SH-SY5Y (cell line): Measurements from ENCODE around the gene CTSZ.

Source experiments
- GATA2 ChIP-seq: IDR thresholded peaks from 2 replicates; pipeline ENCODE4 v1.6.1; 2011; ENCODE audit warnings: mild to moderate bottlenecking, low read depth, low read length
- GATA3 ChIP-seq: IDR thresholded peaks from 2 replicates; pipeline ENCODE4 v1.6.1; 2011; ENCODE audit warnings: low read depth, mild to moderate bottlenecking, low read length, moderate library complexity

The CTSZ gene

DNA sequence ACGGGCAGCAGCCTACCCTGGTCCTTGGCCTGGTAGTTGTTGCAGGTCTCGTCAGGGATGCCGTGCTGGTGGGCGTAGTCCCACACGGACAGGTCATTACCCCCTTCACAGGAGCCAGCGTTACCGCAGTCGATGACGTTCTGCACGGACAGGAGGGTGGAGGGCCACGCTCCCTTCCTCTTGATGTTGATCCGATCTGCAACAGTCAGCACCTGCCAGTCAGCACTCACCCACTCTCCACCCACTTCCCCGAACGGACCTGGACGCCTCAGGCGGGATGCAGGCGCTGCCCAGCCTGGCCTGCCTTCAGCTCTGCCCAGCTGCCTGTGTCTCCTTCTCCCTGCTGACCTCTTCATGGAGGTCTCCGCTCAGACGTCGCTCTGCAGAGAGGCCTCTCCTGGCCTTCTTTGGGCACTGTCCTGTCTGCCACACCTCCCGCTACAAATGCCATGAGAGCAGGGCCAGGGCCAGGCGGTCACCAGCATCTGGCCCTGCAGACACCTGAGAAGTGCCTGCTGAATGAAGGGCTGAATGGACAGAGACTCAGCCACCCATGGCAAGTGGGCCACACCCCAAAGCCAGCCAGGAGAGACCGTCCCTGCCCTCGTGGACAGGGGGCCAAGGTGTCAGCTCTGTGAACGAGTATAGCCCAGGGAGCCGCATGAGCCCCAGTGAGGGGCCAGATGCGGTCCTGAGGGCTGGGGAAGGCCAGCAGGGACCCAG, 5.4 kb downstream of the CTSZ start:
- TF ChIP-seq GATA3 (no peak), GATA2 (no peak)

- TF ChIP-seq GATA2: no peak
- TF ChIP-seq GATA3: no peak
These were observed 6.0 kb downstream of the CTSZ start for GRCh38 chr20:59001068-59001448.

DNA sequence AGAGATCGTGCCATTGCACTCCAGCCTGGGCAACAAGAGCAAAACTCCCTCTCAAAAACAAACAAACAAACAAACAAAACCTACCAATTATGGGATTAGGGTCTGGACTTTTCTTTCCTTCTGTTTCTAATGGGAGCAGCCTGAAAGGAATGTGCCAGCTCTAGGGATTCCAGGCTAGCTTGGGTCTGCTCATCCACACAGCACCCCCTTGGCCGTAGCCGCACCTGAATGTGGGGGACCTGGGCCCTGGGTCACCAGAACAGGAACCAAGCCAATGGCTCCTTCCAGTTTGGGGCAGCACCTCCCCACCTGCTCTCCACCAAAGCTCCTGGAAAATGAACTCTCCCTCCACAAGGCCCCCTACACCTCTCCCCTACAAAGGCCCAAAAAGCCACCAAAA, 6.7 kb downstream of the CTSZ start:
- no peak for TF ChIP-seq GATA2
- TF ChIP-seq GATA3: no peak

DNA sequence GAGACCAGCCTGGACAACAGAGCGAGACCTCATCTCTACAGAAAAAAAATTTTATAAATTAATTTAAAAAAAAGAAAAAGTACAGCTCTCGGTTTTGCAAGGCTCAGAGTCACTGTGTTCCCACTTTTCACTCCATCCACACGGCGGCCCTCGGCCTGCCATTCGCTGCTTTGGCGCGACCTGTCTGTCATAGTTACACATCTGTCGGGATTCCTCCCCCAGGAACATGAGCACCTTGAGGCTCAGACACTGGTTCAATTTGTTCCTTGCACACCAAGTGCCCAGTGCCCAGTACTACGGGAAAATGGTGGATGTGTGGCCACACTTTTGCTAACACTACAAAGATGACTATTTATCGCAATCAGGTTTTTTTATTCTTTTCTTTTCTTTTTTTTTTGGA, 8.4 kb downstream of the CTSZ start:
- TF ChIP-seq GATA3: no peak

DNA sequence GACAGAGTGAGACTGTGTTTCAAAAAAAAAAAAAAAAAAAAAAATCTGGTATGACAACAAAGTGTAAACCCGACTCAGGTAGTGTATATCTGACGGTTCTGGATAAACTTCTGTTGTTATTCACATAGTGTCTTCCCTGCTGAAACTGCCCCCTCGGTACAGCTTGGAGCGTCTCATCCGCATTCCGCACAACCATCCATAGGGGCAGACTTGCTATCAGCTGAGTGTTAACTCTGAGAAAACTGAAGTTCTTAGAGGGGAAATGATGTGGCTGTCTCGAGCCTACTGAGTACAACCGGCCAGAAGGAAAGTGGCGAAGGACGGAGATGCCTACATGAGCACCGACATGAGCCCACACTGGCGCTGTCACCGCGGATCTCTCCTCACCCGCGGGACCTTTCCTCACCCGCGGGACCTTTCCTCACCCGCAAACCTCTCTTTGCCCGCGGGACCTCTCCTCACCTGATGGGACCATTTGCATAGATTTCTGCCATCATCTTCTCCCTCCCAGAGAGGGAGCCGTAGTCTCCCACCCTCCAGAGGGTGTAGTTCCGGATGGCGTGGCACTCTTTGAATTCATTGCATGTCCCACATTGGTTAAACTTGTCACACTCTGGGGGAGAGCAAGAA, 9.8 kb downstream of the CTSZ start:
- TF ChIP-seq GATA2 (no peak), GATA3 (no peak)

DNA sequence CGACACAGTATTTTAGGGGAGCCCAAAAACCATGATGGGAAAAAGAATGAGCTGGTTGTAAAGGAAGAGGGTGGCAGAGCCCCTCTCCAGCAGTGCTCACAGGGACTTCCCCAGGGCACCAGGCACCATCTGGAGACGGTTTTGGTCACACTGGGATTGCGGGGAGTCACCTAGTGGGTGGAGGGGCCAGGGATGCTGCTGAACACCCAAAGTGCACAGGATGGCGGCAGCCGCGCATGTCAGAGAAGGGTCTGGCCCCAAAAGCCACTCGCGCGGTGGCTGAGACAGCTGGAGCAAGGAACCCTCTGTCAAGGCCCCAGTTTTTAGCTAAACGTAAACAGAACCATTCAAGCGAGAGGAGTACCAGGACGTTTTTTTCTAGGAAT, 10.8 kb downstream of the CTSZ start:
- TF ChIP-seq GATA2 (no peak), GATA3 (no peak)

DNA sequence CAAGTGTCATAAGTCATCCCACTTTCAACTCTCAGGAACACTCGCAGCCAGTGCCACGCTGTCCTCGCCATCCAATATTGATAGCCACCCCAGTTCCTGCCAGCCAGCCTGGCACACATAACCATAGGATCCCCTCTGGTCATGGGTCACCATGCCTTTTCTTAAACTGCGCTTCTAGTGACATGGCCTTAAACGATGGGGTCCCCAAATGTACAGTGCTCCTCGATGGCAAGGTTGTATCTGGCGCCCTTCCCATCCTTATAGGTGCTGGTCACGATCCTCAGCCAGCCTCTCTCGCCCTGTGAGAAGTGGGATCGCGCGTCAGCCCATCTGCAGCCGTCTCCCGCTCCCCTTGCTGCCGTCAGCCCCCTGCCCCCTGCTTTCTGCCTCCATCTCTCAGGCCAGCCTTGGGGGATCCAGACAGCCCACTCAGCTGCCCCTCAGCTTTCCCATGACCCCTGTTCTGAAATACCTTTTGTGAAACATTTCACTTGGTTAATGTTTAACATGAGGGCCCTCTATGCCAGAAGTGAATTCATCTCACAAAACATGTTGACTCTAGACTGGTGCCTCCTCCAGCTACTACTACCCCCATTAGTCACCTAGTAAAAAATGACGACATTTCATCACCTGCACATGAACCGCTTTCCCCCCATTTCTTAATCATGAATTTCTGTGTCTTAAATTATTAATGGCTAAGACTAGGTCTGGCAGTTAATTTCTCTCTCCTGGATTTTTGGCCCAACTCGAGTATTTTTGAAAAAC, 11.4 kb downstream of the CTSZ start:
- TF ChIP-seq GATA2 (no peak), GATA3 (no peak)

GRCh38 chr20:58994390-58995159, 12.5 kb downstream of the CTSZ start:
- no peak for TF ChIP-seq GATA2
- TF ChIP-seq GATA3: no peak

DNA sequence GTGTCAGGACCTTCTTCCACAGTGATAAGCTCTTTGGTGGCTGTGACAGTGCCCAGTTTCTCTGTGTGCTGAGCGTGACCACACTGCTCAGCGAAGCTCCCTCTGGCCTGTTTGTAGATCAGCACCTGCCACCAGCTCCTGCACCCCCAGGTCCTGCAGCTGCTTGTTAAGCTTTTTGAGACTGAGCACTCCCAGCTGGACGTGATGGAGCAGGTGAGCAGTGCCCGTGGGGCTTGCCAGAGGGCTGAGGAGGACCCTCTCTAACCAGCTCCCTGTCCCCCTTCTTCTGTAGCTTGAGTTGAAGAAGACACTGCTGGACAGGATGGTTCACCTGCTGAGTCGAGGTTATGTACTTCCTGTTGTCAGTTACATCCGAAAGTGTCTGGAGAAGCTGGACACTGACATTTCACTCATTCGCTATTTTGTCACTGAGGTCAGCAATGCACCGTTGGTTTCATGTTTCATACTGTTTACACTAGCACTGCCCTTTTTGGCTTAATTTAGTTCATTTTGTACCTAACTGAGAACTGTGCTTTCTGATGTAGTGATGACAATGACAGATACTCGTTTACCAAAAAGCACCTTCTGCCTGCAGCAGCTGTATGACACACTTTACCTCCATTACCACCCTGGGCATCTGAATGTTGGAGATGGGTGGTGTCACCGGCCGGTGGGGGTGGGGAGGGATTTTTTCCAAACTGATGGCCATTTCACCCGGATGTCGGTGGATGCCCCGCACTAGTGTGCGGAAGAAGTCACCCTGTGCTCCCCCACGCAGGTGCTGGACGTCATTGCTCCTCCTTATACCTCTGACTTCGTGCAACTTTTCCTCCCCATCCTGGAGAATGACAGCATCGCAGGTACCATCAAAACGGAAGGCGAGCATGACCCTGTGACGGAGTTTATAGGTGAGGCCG, 13.5 kb downstream of the CTSZ start:
- TF ChIP-seq GATA2: no peak
- no peak for TF ChIP-seq GATA3

DNA sequence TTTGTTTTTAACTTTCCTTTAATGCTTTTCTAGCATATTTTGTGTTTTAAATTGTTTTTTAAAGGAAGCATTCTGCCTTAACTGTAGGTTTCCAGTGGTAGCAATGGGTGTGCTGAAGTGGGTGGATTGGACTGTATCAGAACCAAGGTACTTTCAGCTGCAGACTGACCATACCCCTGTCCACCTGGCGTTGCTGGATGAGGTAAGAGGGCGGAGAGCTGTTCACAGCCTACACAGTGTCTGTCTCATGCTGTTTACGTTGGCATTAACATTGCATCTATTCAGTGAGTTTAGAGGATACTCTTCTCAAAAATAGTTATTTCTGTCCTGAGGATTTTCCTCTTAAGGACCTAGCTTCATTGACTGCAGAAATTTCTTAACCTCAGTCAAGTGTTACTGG, 14.1 kb downstream of the CTSZ start:
- TF ChIP-seq GATA3: no peak
- TF ChIP-seq GATA2: no peak

DNA sequence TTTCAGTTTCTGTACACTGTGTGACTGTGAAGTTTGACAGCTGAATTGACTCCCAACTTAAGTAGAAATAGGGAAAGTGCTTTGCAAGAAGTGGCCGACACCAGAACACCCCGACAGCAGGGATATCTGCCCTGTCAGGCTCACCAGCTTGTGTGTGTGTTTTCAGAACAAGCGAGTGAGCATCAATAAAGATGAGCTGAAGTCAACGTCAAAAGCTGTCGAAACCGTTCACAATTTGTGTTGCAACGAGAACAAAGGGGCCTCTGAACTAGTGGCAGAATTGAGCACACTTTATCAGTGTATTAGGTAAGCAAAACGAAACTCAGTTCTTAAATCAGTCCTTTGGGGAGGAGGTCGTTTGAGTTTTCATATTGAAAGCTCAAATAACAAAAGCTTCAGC, 15.3 kb downstream of the CTSZ start:
- TF ChIP-seq GATA2: no peak

GRCh38 chr20:58990651-58991445, 16.2 kb downstream of the CTSZ start:
- no peak for TF ChIP-seq GATA2
- no peak for TF ChIP-seq GATA3

DNA sequence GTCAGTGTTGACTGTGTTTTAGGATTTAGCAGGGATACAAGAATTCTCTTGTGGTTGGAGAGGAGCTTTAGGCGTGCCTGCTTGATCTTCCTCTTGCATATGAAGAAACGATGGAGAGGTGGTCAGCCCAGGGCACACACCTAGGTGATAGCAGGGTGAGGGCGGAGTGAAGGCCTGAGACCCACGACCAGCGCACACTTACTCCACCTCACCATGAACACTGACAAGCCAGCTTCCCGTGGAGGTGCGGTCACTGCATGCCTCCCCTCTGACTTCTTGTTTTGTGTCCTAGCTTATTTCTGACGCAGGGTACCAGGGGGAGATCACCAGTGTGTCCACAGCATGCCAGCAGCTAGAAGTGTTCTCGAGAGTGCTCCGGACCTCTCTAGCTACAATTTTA, 17.9 kb downstream of the CTSZ start:
- TF ChIP-seq GATA3: no peak
- no peak for TF ChIP-seq GATA2

DNA sequence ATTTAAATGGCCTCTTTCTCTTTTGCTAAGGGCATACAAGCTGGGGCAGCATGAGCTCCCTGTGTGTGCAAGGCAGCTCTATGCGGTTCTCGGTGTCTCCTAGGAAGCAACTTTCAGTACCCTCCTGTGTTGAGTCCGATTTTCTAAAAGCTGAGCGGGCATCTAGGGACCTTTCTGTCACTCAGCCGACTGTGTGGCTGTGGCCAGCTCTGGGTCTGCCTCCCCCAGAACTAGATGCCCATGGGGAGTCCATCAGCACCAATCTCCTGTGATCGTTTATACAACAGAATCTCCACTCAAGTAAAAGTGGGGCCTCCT, 18.5 kb downstream of the CTSZ start:
- TF ChIP-seq GATA2: no peak
- TF ChIP-seq GATA3: no peak
